Activated B cell treated with CpG ODN at 0.5 μM for 24 hours (primary cell): ENCODE results near the gene IL18BP. TPM values are rescaled to one million over a fixed set of nuclear protein-coding genes. Genes with fewer than 3 reads are reported as not detected.

ENCODE experiments used
- ATAC-seq: fragments of 200-7000 bp; cut with Tn5 transposase; one replicate; pipeline ENCODE4 v1.10.0; 2021; ENCODE audit warnings: low read depth, mild to moderate bottlenecking, moderate library complexity
- CTCF ChIA-PET: fragments of 350-600 bp; sonication (Branson Sonifier 250); formaldehyde crosslinking; loops from one replicate; lab custom pipeline; 2021; ENCODE audit warnings: antibody characterized with exemption; lab: Charles Lee
- POLR2A ChIA-PET: fragments of 350-600 bp; sonication (Branson Sonifier 250); formaldehyde crosslinking; loops from one replicate; lab custom pipeline; 2021; ENCODE audit warnings: antibody characterized with exemption; lab: Charles Lee
- DNase-seq: peaks from one replicate; pipeline ENCODE4 v3.0.0; 2022
- H3K27ac Mint-ChIP-seq: one replicate; pipeline ENCODE4 v1.8.0; 2020; ENCODE audit warnings: mixed read lengths
- H3K27me3 Mint-ChIP-seq: one replicate; pipeline ENCODE4 v1.8.0; 2021; ENCODE audit warnings: mixed read lengths
- H3K36me3 Mint-ChIP-seq: one replicate; pipeline ENCODE4 v1.8.0; 2021; ENCODE audit warnings: low read depth, mixed read lengths
- H3K4me1 Mint-ChIP-seq: one replicate; pipeline ENCODE4 v1.8.0; 2021; ENCODE audit warnings: mixed read lengths
- H3K4me3 Mint-ChIP-seq: one replicate; pipeline ENCODE4 v1.8.0; 2020; ENCODE audit warnings: mild to moderate bottlenecking, mixed read lengths
- H3K9me3 Mint-ChIP-seq: one replicate; pipeline ENCODE4 v1.8.0; 2020; ENCODE audit warnings: mixed read lengths
- CTCF ChIP-seq: fragments of 200-600 bp; IDR thresholded peaks from one replicate; pipeline ENCODE4 v1.8.0; 2022; ENCODE audit warnings: antibody characterized with exemption, mild to moderate bottlenecking
- intact Hi-C: fragments of 100-400 bp; cut with micrococcal nuclease; formaldehyde crosslinking; loops from one replicate; pipeline ENCODE4 v1.15.1; 2024
- total RNA-seq: library from RNA; stranded (reverse); gene quantifications from 2 replicates; pipeline ENCODE4 v1.2.3, GENCODE V29; 2022

IL18BP gene
- total RNA-seq, 1 donor from 2014 or later: 27.5 TPM

DNA sequence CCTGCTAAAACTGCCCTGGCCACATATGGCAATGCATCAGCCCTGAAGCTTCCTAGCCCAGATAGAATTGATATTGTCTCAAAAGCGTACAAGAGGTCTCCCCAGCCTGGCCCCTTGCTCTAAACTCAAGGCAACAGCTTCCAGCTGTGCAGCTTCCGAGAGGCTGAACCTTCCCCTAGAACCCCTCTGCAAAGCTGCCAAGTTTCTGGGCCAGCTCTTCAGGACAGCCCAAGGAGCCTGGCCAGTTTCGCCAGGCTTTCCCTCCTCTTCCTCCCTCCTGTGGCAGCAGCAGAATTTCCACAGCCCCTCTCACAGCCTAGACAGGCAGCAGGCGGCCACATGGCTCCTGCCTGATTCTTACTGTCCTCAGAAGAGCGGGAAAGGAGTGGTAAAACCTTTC lies 47.1 kb downstream of the IL18BP start:
- Mint-ChIP-seq H3K36me3 (peaks cover 4% of the 10 kb centered on the region), H3K27ac (no peak overlapping the region), H3K4me3 (no peak overlapping the region), H3K27me3 (no peaks in the 10 kb centered on the region), H3K9me3 (no peaks in the 10 kb centered on the region), H3K4me1 (no peaks in the 10 kb centered on the region)
- ChIA-PET CTCF (interaction anchor here (1.0 kb wide), 1 partner anchor 44 kb away, joined by 3 read pairs; no protein-coding TSS in a partner anchor), POLR2A (no interaction called here)
- no peak for TF ChIP-seq CTCF
- ATAC-seq: no peak
- no peak for DNase-seq
- intact Hi-C loops: no loop called here

- ChIA-PET POLR2A (no interaction called here), CTCF (interaction anchor here (0.8 to 1.6 kb wide), 3 partner anchors 17 to 42 kb away, joined by 3 read pairs; no protein-coding TSS in a partner anchor)
- TF ChIP-seq CTCF: no peak
- no peaks in the 10 kb centered on the region for H3K9me3 Mint-ChIP-seq
- ATAC-seq: no peak
- H3K27ac Mint-ChIP-seq: no peak overlapping the region
- peaks cover 4% of the 10 kb centered on the region for H3K36me3 Mint-ChIP-seq
- DNase-seq: no peak
- no peaks in the 10 kb centered on the region for H3K4me1 Mint-ChIP-seq
- H3K27me3 Mint-ChIP-seq: no peaks in the 10 kb centered on the region
- H3K4me3 Mint-ChIP-seq: no peak overlapping the region
- intact Hi-C loops: no loop called here
Measured at GRCh38 chr11:72048766-72049460, 50.2 kb downstream of the IL18BP start.

Other genes starting within 250 kb of the IL18BP start
- not detected in 2 replicates for gene DEFB108B, start 165.7 kb upstream of the IL18BP start, total RNA-seq
- gene DEFB131B, start 120.5 kb upstream of the IL18BP start, total RNA-seq: not detected in 2 replicates
- 18.4 and 20.8 TPM in 2 replicates for gene XNDC1N, start 70.3 kb upstream of the IL18BP start, total RNA-seq
- gene RNF121, start 69.9 kb upstream of the IL18BP start, total RNA-seq: 44.4 and 47.4 TPM in 2 replicates
- 146 and 163 TPM in 2 replicates for gene NUMA1, start 81.6 kb downstream of the IL18BP start, total RNA-seq
- gene LRRC51, start 81.9 kb downstream of the IL18BP start, total RNA-seq: 4.1 and 4.5 TPM in 2 replicates
- 87.2 and 87.6 TPM in 2 replicates for gene LAMTOR1, start 104.4 kb downstream of the IL18BP start, total RNA-seq
- not detected in 2 replicates for gene TOMT, start 107.0 kb downstream of the IL18BP start, total RNA-seq
- gene ANAPC15, start 113.8 kb downstream of the IL18BP start, total RNA-seq: 44.4 and 56.3 TPM in 2 replicates
- not detected in 2 replicates for gene FOLR3, start 136.8 kb downstream of the IL18BP start, total RNA-seq
- gene FOLR1, start 193.2 kb downstream of the IL18BP start, total RNA-seq: not detected in 2 replicates
- gene FOLR2, start 217.9 kb downstream of the IL18BP start, total RNA-seq: 0.67 and 0.76 TPM in 2 replicates
- 107 and 129 TPM in 2 replicates for gene INPPL1, start 225.9 kb downstream of the IL18BP start, total RNA-seq
- not detected in 2 replicates for gene PHOX2A, start 245.3 kb downstream of the IL18BP start, total RNA-seq